BJ (cell line): ENCODE measurements around the gene SND1. TPM values are rescaled to one million over a fixed set of nuclear protein-coding genes. Genes with fewer than 3 reads are reported as not detected.
A peak's percentile ranks its signal among the peaks of the same experiment; 100 is the strongest.

Source experiments
- CTCF ChIA-PET: fragments of 350-600 bp; formaldehyde crosslinking; extraction: SDS; loops from one replicate; lab custom pipeline; 2021; ENCODE audit warnings: antibody characterized with exemption, inconsistent platforms; lab: Yijun Ruan, JAX
- POLR2A ChIA-PET: fragments of 300-600 bp; sonication (Branson Sonifier 250); formaldehyde crosslinking; extraction: SDS; loops from one replicate; lab custom pipeline; 2021; ENCODE audit warnings: antibody characterized with exemption; lab: Charles Lee
- DNase-seq: peaks from one replicate; pipeline ENCODE4 v3.0.0-alpha.2; 2011; ENCODE audit warnings: low read depth
- H3K27me3 ChIP-seq: 2 replicates; pipeline ENCODE4 v1.6.0; 2011; ENCODE audit warnings: low read length; ENCODE audit not compliant: control insufficient read depth, insufficient read depth
- H3K36me3 ChIP-seq: 2 replicates; pipeline ENCODE4 v1.5.1; 2011; ENCODE audit warnings: low read length; ENCODE audit not compliant: control insufficient read depth, insufficient read depth
- H3K4me3 ChIP-seq: 2 replicates; pipeline ENCODE4 v1.5.1; 2011; ENCODE audit warnings: low read depth, mild to moderate bottlenecking, control low read depth, low read length
- CTCF ChIP-seq: IDR thresholded peaks from 2 replicates; pipeline ENCODE4 v1.5.1; 2011; ENCODE audit warnings: low read depth, mild to moderate bottlenecking, control low read depth, inconsistent platforms, low read length, moderate library complexity; ENCODE audit not compliant: insufficient read depth
- polyA plus RNA-seq: library from polyadenylated mRNA; depleted of rRNA; stranded (reverse); fragments of >200 nt; gene quantifications from 2 replicates; pipeline ENCODE4 v1.2.3, GENCODE V29; 2011

SND1 gene
- polyA plus RNA-seq, 1 experiment = 203 TPM

- ChIA-PET CTCF (interaction anchor here (1.1 kb wide), 1 partner anchor 55 kb away, joined by 3 read pairs; no protein-coding TSS in a partner anchor), POLR2A (no interaction called here)
- no peak for TF ChIP-seq CTCF
- Histone ChIP-seq H3K27me3 (no peaks in the 10 kb centered on the region), H3K4me3 (no peak overlapping the region), H3K36me3 (no peaks in the 10 kb centered on the region)
- no peak for DNase-seq
These were observed 7.5 kb upstream of the SND1 start for GRCh38 chr7:127644484-127644883.

GRCh38 chr7:127647636-127648035 is 4.4 kb upstream of the SND1 start:
- POLR2A ChIA-PET = no interaction called here
- CTCF ChIA-PET = no interaction called here
- TF ChIP-seq CTCF = no peak

GRCh38 chr7:127648986-127649385 is 3.0 kb upstream of the SND1 start:
- ChIA-PET CTCF (no interaction called here), POLR2A (no interaction called here)
- DNase-seq = no peak
- no peak overlapping the region for H3K4me3 ChIP-seq
- H3K27me3 ChIP-seq = no peaks in the 10 kb centered on the region
- H3K36me3 ChIP-seq = no peaks in the 10 kb centered on the region
- TF ChIP-seq CTCF = no peak

More at GRCh38 chr7:127647636-127648035, 4.4 kb upstream of the SND1 start:
- Histone ChIP-seq H3K36me3 (no peaks in the 10 kb centered on the region), H3K27me3 (no peaks in the 10 kb centered on the region), H3K4me3 (no peak overlapping the region)
- DNase-seq = no peak

GRCh38 chr7:127650847-127651555 is 993 bp upstream of the SND1 start:
- CTCF ChIA-PET = interaction anchor here (1.2 kb wide), 1 partner anchor 54 kb away, joined by 3 read pairs; no protein-coding TSS in a partner anchor
- Histone ChIP-seq H3K4me3 (peak overlapping the region; percentile 78), H3K27me3 (no peaks in the 10 kb centered on the region), H3K36me3 (no peaks in the 10 kb centered on the region)
- TF ChIP-seq CTCF = no peak
- POLR2A ChIA-PET = interaction anchor here (0.6 kb wide), 1 partner anchor 68 kb away, joined by 6 read pairs; no protein-coding TSS in a partner anchor
- no peak for DNase-seq

GRCh38 chr7:127652333-127653248 is 597 bp downstream of the SND1 start:
- POLR2A ChIA-PET = no interaction called here

More at GRCh38 chr7:127652333-127653248, 597 bp downstream of the SND1 start:
- TF ChIP-seq CTCF = no peak
- CTCF ChIA-PET = interaction anchor here (2.1 kb wide), 1 partner anchor 64 kb away, joined by 5 read pairs; the partner anchor contains the start of gene ARF5
- DNase-seq = no peak
- Histone ChIP-seq H3K4me3 (peak overlapping the region; percentile 78), H3K36me3 (no peaks in the 10 kb centered on the region), H3K27me3 (no peaks in the 10 kb centered on the region)
